ENCODE data around the gene ZNF800.

DNA sequence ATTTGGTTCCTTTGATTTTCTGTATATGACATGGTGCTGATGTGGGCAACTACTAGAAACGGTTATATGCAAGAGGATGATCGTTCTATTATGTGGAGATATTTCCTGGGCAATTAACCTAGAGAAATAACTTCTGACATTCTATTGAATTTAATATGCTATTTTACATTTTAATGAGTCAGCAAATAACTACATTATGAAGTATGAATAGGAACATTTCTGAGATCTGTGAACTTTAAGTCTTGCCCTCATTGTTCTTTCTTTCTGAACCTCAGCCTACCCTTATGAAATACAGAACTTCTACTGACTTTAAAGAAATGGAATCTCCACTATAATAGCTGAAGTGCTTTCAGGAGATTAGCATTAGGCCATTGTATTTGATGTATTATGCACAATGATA is 59.6 kb downstream of the ZNF800 start:
- TF ChIP-seq, protein P1, sequence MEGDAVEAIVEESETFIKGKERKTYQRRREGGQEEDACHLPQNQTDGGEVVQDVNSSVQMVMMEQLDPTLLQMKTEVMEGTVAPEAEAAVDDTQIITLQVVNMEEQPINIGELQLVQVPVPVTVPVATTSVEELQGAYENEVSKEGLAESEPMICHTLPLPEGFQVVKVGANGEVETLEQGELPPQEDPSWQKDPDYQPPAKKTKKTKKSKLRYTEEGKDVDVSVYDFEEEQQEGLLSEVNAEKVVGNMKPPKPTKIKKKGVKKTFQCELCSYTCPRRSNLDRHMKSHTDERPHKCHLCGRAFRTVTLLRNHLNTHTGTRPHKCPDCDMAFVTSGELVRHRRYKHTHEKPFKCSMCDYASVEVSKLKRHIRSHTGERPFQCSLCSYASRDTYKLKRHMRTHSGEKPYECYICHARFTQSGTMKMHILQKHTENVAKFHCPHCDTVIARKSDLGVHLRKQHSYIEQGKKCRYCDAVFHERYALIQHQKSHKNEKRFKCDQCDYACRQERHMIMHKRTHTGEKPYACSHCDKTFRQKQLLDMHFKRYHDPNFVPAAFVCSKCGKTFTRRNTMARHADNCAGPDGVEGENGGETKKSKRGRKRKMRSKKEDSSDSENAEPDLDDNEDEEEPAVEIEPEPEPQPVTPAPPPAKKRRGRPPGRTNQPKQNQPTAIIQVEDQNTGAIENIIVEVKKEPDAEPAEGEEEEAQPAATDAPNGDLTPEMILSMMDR (IDR thresholded peaks at IDR 0.05), result no peak
- TF ChIP-seq EZH2 (IDR thresholded peaks at IDR 0.05; ENCODE audit: borderline replicate concordance, insufficient read depth, low read depth, low read length, poor library complexity, severe bottlenecking), result no peak

All from B cell (primary cell).